C4-2B (cell line): ENCODE measurements around the gene ASTN1.

ENCODE experiments used
- H3K27ac ChIP-seq: fragments of 450-650 bp; 2 replicates; pipeline ENCODE4 v1.5.1; 2017
- ZFX ChIP-seq: fragments of 450-650 bp; IDR thresholded peaks from 2 replicates; pipeline ENCODE4 v1.6.1; 2017
- TF ChIP-seq, protein P1 (sequence below): fragments of 450-650 bp; conservative IDR thresholded peaks from 2 replicates; pipeline ENCODE4 v1.5.1; 2017; ENCODE audit warnings: mild to moderate bottlenecking

Gene ASTN1

DNA sequence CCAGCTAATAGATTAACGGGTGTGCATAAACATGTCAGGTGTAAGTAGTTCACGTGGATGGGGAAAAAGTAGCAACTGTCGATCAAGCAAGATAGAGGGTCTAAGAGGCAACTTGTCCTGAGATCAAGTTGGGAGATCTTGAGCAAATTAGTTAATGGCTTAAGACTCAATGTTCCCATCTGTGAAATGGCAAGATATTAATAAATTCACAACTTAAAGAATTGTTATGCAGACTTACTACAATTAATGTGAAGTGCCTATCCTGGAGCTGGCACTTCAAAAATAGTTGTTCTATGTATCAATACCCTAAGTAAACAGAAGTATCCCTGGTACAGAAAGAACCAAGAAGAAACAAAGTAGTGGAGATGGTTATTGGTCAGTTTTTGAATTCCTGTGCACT lies 312.4 kb downstream of the ASTN1 start:
- TF ChIP-seq, protein P1, sequence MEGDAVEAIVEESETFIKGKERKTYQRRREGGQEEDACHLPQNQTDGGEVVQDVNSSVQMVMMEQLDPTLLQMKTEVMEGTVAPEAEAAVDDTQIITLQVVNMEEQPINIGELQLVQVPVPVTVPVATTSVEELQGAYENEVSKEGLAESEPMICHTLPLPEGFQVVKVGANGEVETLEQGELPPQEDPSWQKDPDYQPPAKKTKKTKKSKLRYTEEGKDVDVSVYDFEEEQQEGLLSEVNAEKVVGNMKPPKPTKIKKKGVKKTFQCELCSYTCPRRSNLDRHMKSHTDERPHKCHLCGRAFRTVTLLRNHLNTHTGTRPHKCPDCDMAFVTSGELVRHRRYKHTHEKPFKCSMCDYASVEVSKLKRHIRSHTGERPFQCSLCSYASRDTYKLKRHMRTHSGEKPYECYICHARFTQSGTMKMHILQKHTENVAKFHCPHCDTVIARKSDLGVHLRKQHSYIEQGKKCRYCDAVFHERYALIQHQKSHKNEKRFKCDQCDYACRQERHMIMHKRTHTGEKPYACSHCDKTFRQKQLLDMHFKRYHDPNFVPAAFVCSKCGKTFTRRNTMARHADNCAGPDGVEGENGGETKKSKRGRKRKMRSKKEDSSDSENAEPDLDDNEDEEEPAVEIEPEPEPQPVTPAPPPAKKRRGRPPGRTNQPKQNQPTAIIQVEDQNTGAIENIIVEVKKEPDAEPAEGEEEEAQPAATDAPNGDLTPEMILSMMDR: no peak
- TF ChIP-seq ZFX: no peak
- no peak overlapping the region for H3K27ac ChIP-seq

DNA sequence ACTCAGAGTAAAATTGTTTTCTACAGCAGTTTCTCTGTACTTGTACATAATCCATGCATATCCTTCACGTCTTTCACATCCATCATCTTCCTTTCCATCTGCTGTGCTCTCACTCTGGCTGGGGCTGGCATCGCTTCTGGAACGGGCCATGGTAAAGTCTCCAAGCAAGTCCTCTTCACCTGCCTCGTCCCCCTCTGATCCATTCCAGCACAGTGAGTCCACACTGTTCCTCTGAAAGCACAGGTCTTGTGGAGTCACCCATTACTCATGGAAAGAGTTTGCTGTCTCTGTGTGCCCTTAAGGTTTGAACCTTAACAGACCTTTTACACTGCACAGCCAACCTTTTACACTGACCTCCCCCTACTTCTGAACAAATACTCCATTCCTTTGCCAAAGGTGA lies 313.6 kb downstream of the ASTN1 start:
- H3K27ac ChIP-seq: no peak overlapping the region
- TF ChIP-seq, protein P1: no peak
- no peak for TF ChIP-seq ZFX

DNA sequence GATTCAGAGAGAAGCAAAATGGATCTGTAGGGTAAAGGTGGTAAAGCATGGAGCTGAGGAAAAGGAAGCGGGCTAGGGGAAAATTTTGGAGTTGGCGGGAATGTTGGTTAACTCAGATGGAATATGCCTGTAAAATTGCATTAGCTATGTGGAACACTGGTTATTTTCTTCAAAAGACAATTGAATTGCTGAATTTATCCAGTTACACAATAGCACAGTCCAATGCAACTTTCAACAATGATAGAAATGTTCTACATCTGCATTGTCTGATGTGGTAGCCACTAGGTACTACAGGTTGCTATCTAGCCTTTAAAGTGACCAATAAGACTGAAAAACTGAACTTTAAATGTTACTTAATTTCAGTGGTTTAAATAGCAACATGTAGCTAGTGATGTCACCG lies 315.2 kb downstream of the ASTN1 start:
- no peak for TF ChIP-seq ZFX
- TF ChIP-seq, protein P1: no peak
- H3K27ac ChIP-seq: no peak overlapping the region

DNA sequence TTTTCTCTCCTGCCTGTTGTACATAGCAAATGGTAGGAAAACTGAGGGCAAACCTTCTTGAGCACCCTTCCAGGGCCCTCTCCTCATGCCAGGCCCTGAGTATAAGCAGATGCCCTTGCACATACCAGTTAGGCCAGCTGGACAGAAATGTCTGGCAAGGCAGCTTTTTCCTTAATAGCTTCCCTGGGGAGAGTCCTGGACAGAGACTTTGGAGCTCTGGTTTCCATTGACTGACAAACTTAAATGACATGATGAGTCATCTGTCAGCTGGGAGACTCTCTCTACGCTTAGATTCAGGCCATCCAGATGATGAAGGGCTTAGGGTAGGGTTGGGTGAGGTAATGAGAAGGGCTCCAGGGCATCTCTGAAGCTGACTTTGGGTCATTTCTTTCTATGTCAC lies 317.5 kb downstream of the ASTN1 start:
- no peak for TF ChIP-seq ZFX
- TF ChIP-seq, protein P1: no peak
- no peak overlapping the region for H3K27ac ChIP-seq

DNA sequence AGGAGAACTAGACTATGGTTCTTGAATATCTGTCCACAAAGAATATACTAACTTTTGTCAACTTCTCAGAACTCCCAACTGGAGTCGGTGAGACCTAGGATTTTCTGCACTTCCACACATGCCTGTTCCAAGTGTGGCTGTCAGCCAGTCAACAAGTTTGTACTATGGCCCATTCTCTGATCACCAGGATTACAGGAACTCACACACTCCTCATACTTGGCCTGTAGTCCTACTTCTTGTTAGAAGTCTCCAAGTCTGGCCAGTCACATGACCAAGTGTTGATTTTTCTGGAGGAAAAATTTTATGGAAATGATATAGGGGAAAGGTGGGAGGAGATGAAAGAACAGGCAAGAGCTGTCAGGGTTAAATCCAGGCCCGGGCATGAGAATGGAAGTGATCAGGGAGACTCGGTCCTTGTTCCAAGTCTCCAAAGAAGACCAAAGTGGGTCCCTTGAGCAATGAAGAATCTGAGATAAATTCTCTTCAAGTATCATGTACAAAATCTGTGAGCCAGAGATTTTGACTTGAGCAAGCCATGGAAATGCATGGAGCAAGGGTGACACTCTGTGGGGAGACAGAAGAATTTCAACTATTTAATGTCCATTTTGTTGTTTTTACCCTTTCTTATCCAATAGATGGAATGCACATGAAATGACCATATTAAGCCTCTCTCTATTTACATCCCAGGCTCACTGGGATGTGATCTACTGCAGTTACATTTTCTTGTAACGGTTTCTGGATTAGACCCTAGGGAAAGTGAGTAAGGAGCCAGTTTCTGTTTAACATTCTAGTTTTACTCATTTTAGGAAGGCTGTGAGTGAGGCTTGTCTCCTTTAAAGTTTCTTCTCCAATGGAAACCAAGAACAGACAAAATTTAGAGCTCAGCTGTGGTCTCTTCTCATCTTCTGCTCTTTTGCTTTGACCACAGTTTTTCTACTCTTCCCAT lies 320.9 kb downstream of the ASTN1 start:
- no peak for TF ChIP-seq ZFX
- TF ChIP-seq, protein P1: peak; percentile 81
- H3K27ac ChIP-seq: no peak overlapping the region

DNA sequence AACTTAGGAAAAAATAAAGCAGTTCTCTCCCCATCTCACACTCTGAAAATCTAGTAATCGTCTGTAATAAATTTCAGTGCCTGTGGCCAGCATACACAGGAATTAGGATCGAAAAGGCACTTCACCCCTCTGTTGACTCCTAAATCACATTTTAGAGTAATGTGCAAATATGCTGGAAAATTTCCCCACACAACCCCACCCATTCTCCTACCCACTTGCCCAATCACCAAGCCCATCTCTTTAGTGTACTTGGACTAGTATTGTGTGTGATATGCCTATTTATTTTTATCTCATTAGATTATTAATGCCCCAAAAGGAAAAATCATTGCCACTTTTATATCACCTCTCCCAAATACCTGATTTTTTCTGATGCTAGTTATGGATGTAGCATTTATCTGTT lies 323.3 kb downstream of the ASTN1 start:
- H3K27ac ChIP-seq: no peak overlapping the region
- TF ChIP-seq ZFX: no peak
- TF ChIP-seq, protein P1: no peak

DNA sequence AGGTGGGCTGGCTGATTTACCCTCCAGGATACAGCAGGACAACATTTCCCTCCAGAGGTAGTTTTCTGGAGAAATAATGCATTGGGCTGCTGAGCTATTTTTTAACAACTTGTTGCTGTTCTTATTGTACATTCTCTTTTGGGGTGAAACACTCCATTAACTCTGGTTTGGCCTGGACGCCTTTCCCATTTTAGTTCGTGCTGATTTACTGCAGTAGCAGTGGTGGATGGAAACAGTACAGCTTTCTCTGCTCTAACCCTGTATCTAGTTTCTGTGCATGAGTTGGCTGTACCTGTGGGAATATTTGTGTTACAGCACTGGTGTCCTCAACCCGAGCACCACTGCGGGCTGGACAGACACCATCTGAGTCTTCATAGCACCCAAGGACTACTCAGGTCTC lies 325.3 kb downstream of the ASTN1 start:
- TF ChIP-seq ZFX: no peak
- TF ChIP-seq, protein P1: no peak
- no peak overlapping the region for H3K27ac ChIP-seq
